ENCODE results near the gene USP16.

Gene USP16

GRCh38 chr21:29077651-29078090 lies 53.2 kb downstream of the USP16 start:
- Histone ChIP-seq H3K9me3 (replicated peaks; ENCODE audit: insufficient read depth, low read length) (no peaks in the 10 kb centered on the region), H3K9ac (ENCODE audit: low read length) (peak overlapping the region; percentile 90), H3F3A (ENCODE audit: insufficient read depth, low read length) (peaks cover 32% of the 10 kb centered on the region), H3K4me2 (ENCODE audit: low read depth, low read length) (peak overlapping the region; percentile 61), H3K9me2 (replicated peaks; ENCODE audit: insufficient read depth, low read length) (no peaks in the 10 kb centered on the region), H4K20me1 (ENCODE audit: insufficient read depth, low read length) (no peaks in the 10 kb centered on the region), H3K79me2 (ENCODE audit: low read length) (peaks cover 16% of the 10 kb centered on the region), H3K4me1 (ENCODE audit: low read length) (peaks cover 21% of the 10 kb centered on the region), H3K36me3 (replicated peaks; ENCODE audit: insufficient read depth, low read length) (no peaks in the 10 kb centered on the region), H3K27ac (ENCODE audit: low read length) (peak overlapping the region; percentile 89), H3K4me3 (ENCODE audit: low read length) (peak overlapping the region; percentile 75), H3K27me3 (replicated peaks; ENCODE audit: insufficient read depth, low read length) (no peaks in the 10 kb centered on the region), H2AFZ (ENCODE audit: low read length) (peak overlapping the region; percentile 71)
- DNase-seq, result peak; percentile 45
- TF ChIP-seq EZH2 (optimal IDR thresholded peaks at IDR 0.05; ENCODE audit: low read depth, low read length) (no peak), EZH2phosphoT487 (IDR thresholded peaks at IDR 0.05; ENCODE audit: low read length) (no peak), CTCF (IDR thresholded peaks at IDR 0.05; ENCODE audit: low read length) (no peak)

DNA sequence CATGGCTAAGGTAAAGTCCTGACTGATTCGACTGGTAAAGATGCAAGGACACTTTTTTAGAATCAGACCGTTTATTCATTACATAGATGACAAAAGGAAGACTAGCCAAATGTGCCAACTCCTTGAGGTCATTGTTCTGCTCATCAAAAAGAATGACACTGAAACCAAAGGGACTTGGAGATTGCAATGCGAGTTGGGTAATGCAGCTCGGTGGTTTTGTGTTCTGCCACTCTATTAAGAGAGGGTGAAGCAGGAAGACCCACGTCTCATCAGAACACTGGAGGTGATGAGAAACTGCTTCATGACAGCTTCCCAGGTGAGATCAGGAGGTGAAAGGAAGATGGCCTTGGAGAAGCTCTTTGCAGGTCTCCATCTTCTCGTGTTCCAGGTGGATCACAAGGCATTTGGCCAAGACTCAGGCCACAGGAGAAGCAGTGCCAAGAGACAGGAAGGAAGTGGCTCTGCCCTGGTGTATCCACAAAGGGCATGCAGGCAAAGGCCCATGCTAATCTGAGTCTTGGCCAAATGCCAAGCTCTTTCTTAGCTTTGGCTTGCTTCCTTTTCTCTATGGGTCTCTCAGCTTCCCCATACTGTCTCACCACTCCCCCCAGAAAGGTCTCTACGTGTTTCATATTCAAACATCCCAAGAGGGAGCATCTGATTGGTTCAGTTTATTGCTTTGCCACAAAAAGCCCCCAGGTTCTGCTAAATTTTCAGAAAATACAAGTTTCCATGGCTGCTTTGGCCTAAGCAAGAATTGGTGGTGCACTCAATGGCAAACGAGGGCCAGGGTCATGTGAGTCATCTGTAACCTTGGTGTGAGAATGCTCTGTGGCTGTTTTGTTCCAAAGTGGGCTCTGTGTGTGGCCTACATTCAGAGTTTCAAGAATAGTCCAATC lies 54.6 kb downstream of the USP16 start:
- Histone ChIP-seq H3F3A (ENCODE audit: insufficient read depth, low read length) (peaks cover 28% of the 10 kb centered on the region), H3K4me2 (ENCODE audit: low read depth, low read length) (peak overlapping the region; percentile 61), H2AFZ (ENCODE audit: low read length) (peak overlapping the region; percentile 48), H3K4me1 (ENCODE audit: low read length) (peaks cover 21% of the 10 kb centered on the region), H3K27ac (ENCODE audit: low read length) (peak overlapping the region; percentile 59), H4K20me1 (ENCODE audit: insufficient read depth, low read length) (no peaks in the 10 kb centered on the region), H3K9ac (ENCODE audit: low read length) (no peak overlapping the region), H3K27me3 (replicated peaks; ENCODE audit: insufficient read depth, low read length) (no peaks in the 10 kb centered on the region), H3K79me2 (ENCODE audit: low read length) (peaks cover 11% of the 10 kb centered on the region; the same call in 1 of the 2 replicates), H3K4me3 (ENCODE audit: low read length) (0 out of 2 replicates have a peak overlapping the region, but pooled peaks have one; percentile 4), H3K9me3 (replicated peaks; ENCODE audit: insufficient read depth, low read length) (no peaks in the 10 kb centered on the region), H3K9me2 (replicated peaks; ENCODE audit: insufficient read depth, low read length) (no peaks in the 10 kb centered on the region), H3K36me3 (replicated peaks; ENCODE audit: insufficient read depth, low read length) (no peaks in the 10 kb centered on the region)
- peak; percentile 71 for DNase-seq
- no peak for TF ChIP-seq EZH2 (optimal IDR thresholded peaks at IDR 0.05; ENCODE audit: low read depth, low read length)
- TF ChIP-seq CTCF (IDR thresholded peaks at IDR 0.05; ENCODE audit: low read length), result no peak
- TF ChIP-seq EZH2phosphoT487 (IDR thresholded peaks at IDR 0.05; ENCODE audit: low read length), result no peak

- no peak overlapping the region for H2AFZ ChIP-seq (ENCODE audit: low read length)
- H3K4me1 ChIP-seq (ENCODE audit: low read length), result peaks cover 21% of the 10 kb centered on the region
- H3K4me2 ChIP-seq (ENCODE audit: low read depth, low read length), result no peak overlapping the region
Measured at GRCh38 chr21:29080454-29080941, 56.0 kb downstream of the USP16 start.

More at GRCh38 chr21:29080454-29080941, 56.0 kb downstream of the USP16 start:
- Histone ChIP-seq H3F3A (ENCODE audit: insufficient read depth, low read length) (peaks cover 28% of the 10 kb centered on the region), H3K4me3 (ENCODE audit: low read length) (no peak overlapping the region), H3K27ac (ENCODE audit: low read length) (no peak overlapping the region), H3K9me2 (replicated peaks; ENCODE audit: insufficient read depth, low read length) (no peaks in the 10 kb centered on the region), H3K36me3 (replicated peaks; ENCODE audit: insufficient read depth, low read length) (no peaks in the 10 kb centered on the region), H4K20me1 (ENCODE audit: insufficient read depth, low read length) (no peaks in the 10 kb centered on the region), H3K9ac (ENCODE audit: low read length) (no peak overlapping the region), H3K79me2 (ENCODE audit: low read length) (peaks cover 11% of the 10 kb centered on the region; the same call in 1 of the 2 replicates), H3K27me3 (replicated peaks; ENCODE audit: insufficient read depth, low read length) (no peaks in the 10 kb centered on the region), H3K9me3 (replicated peaks; ENCODE audit: insufficient read depth, low read length) (no peaks in the 10 kb centered on the region)
- no peak for DNase-seq
- TF ChIP-seq EZH2 (optimal IDR thresholded peaks at IDR 0.05; ENCODE audit: low read depth, low read length) (no peak), EZH2phosphoT487 (IDR thresholded peaks at IDR 0.05; ENCODE audit: low read length) (no peak), CTCF (IDR thresholded peaks at IDR 0.05; ENCODE audit: low read length) (no peak)

Data from MM.1S (cell line).